GM23248 (cell line): Measurements from ENCODE around the gene JAK2. TPM values are rescaled to one million over a fixed set of nuclear protein-coding genes. Genes with fewer than 3 reads are reported as not detected.

Source experiments
- DNase-seq: peaks from one replicate; pipeline ENCODE4 v3.0.0-alpha.2; 2015
- H2AFZ ChIP-seq: fragments of 200-600 bp; sonication (generic); 2 replicates; pipeline ENCODE4 v1.6.1; 2016; ENCODE audit warnings: antibody characterized with exemption
- H3F3A ChIP-seq: fragments of 200-600 bp; sonication (generic); 2 replicates; pipeline ENCODE4 v1.6.1; 2016; ENCODE audit warnings: mild to moderate bottlenecking, antibody characterized with exemption, mixed run types; ENCODE audit not compliant: insufficient read depth
- H3K27ac ChIP-seq: fragments of 200-600 bp; sonication (generic); 2 replicates; pipeline ENCODE4 v1.5.1; 2016; ENCODE audit warnings: mild to moderate bottlenecking
- H3K27me3 ChIP-seq: fragments of 200-600 bp; sonication (generic); replicated peaks from 2 replicates; pipeline ENCODE4 v1.6.1; 2016; ENCODE audit warnings: mild to moderate bottlenecking; ENCODE audit not compliant: insufficient read depth
- H3K36me3 ChIP-seq: fragments of 200-600 bp; sonication (generic); 2 replicates; pipeline ENCODE4 v1.6.1; 2016; ENCODE audit warnings: low read depth, mild to moderate bottlenecking
- H3K4me1 ChIP-seq: fragments of 200-600 bp; sonication (generic); 2 replicates; pipeline ENCODE4 v1.6.1; 2016; ENCODE audit warnings: mild to moderate bottlenecking; ENCODE audit not compliant: insufficient read depth
- H3K4me2 ChIP-seq: fragments of 200-600 bp; sonication (generic); one replicate; pipeline ENCODE4 v1.6.1; 2016; ENCODE audit warnings: mild to moderate bottlenecking; ENCODE audit not compliant: unreplicated experiment
- H3K4me3 ChIP-seq: fragments of 200-600 bp; sonication (generic); 2 replicates; pipeline ENCODE4 v1.5.1; 2016; ENCODE audit warnings: mild to moderate bottlenecking
- H3K79me2 ChIP-seq: fragments of 200-600 bp; sonication (generic); 2 replicates; pipeline ENCODE4 v1.6.1; 2016; ENCODE audit warnings: mild to moderate bottlenecking; ENCODE audit not compliant: insufficient read depth
- H3K9ac ChIP-seq: fragments of 200-600 bp; sonication (generic); 2 replicates; pipeline ENCODE4 v1.6.1; 2016; ENCODE audit warnings: mild to moderate bottlenecking
- H3K9me2 ChIP-seq: fragments of 200-600 bp; sonication (generic); 2 replicates; pipeline ENCODE4 v1.6.1; 2016; ENCODE audit warnings: mixed run types, mild to moderate bottlenecking, moderate library complexity; ENCODE audit not compliant: insufficient read depth
- H3K9me3 ChIP-seq: fragments of 200-600 bp; sonication (generic); one replicate; pipeline ENCODE4 v1.6.1; 2017; ENCODE audit warnings: low read depth
- H4K20me1 ChIP-seq: fragments of 200-600 bp; sonication (generic); 2 replicates; pipeline ENCODE4 v1.6.0; 2016; ENCODE audit not compliant: insufficient read depth
- EZH2 ChIP-seq: fragments of 200-600 bp; sonication (generic); IDR thresholded peaks from 2 replicates; pipeline ENCODE4 v1.6.1; 2018; ENCODE audit warnings: antibody characterized with exemption, mild to moderate bottlenecking; ENCODE audit not compliant: insufficient read depth, poor library complexity, severe bottlenecking
- EZH2phosphoT487 ChIP-seq: fragments of 200-600 bp; sonication (generic); IDR thresholded peaks from 2 replicates; pipeline ENCODE4 v1.6.1; 2018; ENCODE audit warnings: antibody characterized with exemption, moderate library complexity, mild to moderate bottlenecking, low read depth; ENCODE audit not compliant: insufficient read depth
- WGBS, 2 experiments: methylation state at CpG; one replicate each; pipeline ENCODE4 v1.1.6; 2015 to 2017; ENCODE audit warnings: low lambda C conversion rate in 2 of 2, low coverage in 1 of 2; ENCODE audit errors: missing lambda C conversion rate in 2 of 2; 5-methylcytosine and 5-hydroxymethylcytosine counted together
- in situ Hi-C: fragments of 300-500 bp; cut with MboI; formaldehyde crosslinking; loops from 2 replicates; pipeline ENCODE4 v1.15.0; 2020
- polyA plus RNA-seq: library from polyadenylated mRNA; unstranded; fragments of >200 nt; fragmentation: Nextera tagmentation; extraction: Ambion mirVana; gene quantifications from 2 replicates; pipeline ENCODE4 v1.2.1, GENCODE V29; 2016
- total RNA-seq: library from RNA; depleted of rRNA; stranded (reverse); fragments of >200 nt; shearing (Covaris generic); gene quantifications from 2 replicates; pipeline ENCODE4 v1.2.3, GENCODE V29; 2014

JAK2 gene
- total and polyA plus RNA-seq, 2 experiments from 2014 or later, result 5.0 to 6.5 TPM

DNA sequence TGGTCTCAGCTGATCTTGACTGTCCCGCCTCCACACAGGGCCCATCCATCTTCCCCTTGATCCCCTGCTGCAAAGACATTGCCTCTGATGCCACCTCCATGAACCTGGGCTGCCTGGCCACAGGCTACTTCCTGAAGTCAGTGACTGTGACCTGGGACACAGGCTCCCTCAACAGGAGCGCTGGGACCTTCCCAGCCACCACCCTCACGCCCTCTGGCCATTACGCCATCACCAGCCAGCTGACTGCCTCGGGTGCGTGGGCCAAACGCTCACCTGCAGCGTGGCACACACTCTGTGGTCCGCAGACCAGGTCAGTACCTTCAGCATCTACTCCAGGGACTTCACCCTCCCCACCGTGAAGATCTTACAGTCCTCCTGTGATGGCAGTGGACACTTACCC lies 128.5 kb downstream of the JAK2 start:
- no peak overlapping the region for H3K27ac ChIP-seq
- H3F3A ChIP-seq, result no peaks in the 10 kb centered on the region
- no peaks in the 10 kb centered on the region for H3K27me3 ChIP-seq
- H3K9ac ChIP-seq, result no peak overlapping the region
- H3K9me3 ChIP-seq, result no peaks in the 10 kb centered on the region
- no peaks in the 10 kb centered on the region for H4K20me1 ChIP-seq
- H3K4me2 ChIP-seq, result no peak overlapping the region
- peaks cover 7% of the 10 kb centered on the region; the same call in 1 of the 2 replicates for H3K36me3 ChIP-seq
- in situ Hi-C loops, result no loop called here
- H3K4me3 ChIP-seq, result no peak overlapping the region
- H3K9me2 ChIP-seq, result no peaks in the 10 kb centered on the region
- H3K79me2 ChIP-seq, result no peaks in the 10 kb centered on the region
- H3K4me1 ChIP-seq, result no peaks in the 10 kb centered on the region
- H2AFZ ChIP-seq, result no peak overlapping the region
- TF ChIP-seq EZH2phosphoT487 (no peak), EZH2 (no peak)
- 97 to 100% methylated on average over 10 of the region's 10 CpGs for WGBS, 2 experiments
- DNase-seq, result no peak

DNA sequence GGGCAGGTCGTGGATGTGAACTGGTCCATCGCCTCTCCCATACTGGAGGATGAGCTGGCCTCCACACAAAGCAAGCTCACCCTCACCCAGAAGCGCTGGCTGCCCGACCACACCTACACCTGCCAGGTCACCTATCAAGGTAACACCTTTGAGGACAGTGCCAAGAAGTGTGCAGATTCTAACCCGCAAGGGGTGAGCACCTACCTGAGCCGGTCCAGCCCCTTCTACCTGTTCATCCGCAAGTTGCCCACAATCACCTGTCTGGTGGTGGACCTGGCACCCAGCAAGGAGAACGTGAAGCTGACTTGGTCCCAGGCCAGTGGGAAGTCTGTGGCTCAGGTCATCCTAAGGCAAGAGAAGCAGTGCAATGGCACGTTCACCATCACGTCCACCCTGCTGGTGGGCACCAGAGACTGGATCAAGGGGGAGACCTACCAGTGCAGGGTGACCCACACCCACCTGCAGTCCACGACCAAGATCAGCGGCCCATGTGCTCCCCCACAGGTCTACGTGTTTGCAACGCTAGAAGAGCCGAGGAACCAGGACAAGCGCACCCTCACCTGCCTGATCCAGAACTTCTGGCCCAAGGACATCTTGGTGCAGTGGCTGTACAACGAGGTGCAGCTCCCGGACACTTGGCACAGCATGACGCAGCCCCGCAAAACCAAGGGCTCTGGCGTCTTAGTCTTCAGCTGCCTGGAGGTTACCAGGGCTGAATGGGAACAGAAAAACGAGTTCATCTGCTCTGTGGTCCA lies 129.1 kb downstream of the JAK2 start:
- no peak overlapping the region for H2AFZ ChIP-seq
- no peak overlapping the region for H3K9ac ChIP-seq
- in situ Hi-C loops, result no loop called here
- no peaks in the 10 kb centered on the region for H3K4me1 ChIP-seq
- no peaks in the 10 kb centered on the region for H3K79me2 ChIP-seq
- DNase-seq, result no peak
- H3F3A ChIP-seq, result no peaks in the 10 kb centered on the region
- no peaks in the 10 kb centered on the region for H3K9me3 ChIP-seq
- 0 out of 2 replicates have a peak, but pooled peaks cover 7% of the 10 kb centered on the region for H3K36me3 ChIP-seq
- H3K4me2 ChIP-seq, result no peak overlapping the region
- H3K4me3 ChIP-seq, result no peak overlapping the region
- WGBS, 2 experiments, result 95 to 97% methylated on average over 22 of the region's 22 CpGs
- H3K9me2 ChIP-seq, result no peaks in the 10 kb centered on the region
- no peak overlapping the region for H3K27ac ChIP-seq
- no peaks in the 10 kb centered on the region for H3K27me3 ChIP-seq
- H4K20me1 ChIP-seq, result no peaks in the 10 kb centered on the region
- no peak for TF ChIP-seq EZH2
- TF ChIP-seq EZH2phosphoT487, result no peak

DNA sequence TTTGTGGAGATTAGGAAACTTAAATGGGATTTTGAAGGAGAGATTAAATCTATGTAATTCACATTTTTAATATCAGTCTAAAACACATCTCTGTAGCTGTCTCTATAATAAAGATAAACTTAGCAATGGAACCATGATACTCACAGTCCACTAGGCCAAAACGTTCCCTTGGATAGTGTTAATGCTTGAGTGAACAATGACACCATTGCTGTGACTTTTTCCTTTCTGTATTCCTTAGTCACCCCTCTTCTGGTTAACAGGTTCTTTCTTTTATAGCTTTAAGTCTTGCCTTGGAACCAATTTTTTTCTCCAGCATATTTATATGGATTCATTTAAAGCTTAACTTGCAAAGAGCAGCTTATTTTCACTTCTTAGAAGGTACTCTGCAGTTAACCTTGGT lies 137.0 kb downstream of the JAK2 start:
- Histone ChIP-seq H3K4me2 (no peak overlapping the region), H3K27ac (no peak overlapping the region), H3K36me3 (no peaks in the 10 kb centered on the region), H3K79me2 (no peaks in the 10 kb centered on the region), H3K4me3 (no peak overlapping the region), H3F3A (no peaks in the 10 kb centered on the region), H3K4me1 (no peaks in the 10 kb centered on the region), H2AFZ (no peak overlapping the region), H3K27me3 (no peaks in the 10 kb centered on the region), H4K20me1 (no peaks in the 10 kb centered on the region), H3K9me2 (no peaks in the 10 kb centered on the region; the same call in 1 of the 2 replicates), H3K9ac (no peak overlapping the region), H3K9me3 (no peaks in the 10 kb centered on the region)
- TF ChIP-seq EZH2 (no peak), EZH2phosphoT487 (no peak)
- no peak for DNase-seq
- in situ Hi-C loops, result no loop called here
- 96 to 97% methylated on average over 1 of the region's 1 CpG for WGBS, 2 experiments

DNA sequence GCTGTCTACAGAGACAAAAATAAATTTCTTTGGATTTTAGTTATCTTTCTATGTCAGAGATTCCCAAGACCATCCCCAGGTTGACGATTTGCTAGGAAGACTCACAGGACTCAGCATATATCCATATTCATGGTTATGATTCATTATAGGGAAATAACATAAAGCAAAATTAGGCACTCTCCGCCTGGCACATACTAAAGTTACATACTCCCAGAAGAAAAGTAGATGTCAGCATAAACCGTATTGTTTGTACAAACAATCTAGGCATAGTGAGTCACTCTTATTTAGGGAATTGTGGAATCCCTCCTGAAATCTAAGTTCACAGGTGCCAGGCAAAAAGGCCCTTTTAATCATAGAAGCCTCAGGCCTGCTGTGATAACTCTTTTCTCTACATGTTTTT lies 137.4 kb downstream of the JAK2 start:
- Histone ChIP-seq H3K79me2 (no peaks in the 10 kb centered on the region), H3K36me3 (no peaks in the 10 kb centered on the region), H3K9ac (no peak overlapping the region), H3K27ac (no peak overlapping the region), H3K9me2 (no peaks in the 10 kb centered on the region; the same call in 1 of the 2 replicates), H4K20me1 (no peaks in the 10 kb centered on the region), H3K4me2 (no peak overlapping the region), H3K4me1 (no peaks in the 10 kb centered on the region), H3F3A (no peaks in the 10 kb centered on the region), H3K27me3 (no peaks in the 10 kb centered on the region), H2AFZ (no peak overlapping the region), H3K4me3 (no peak overlapping the region), H3K9me3 (no peaks in the 10 kb centered on the region)
- WGBS, 2 experiments, result 98% methylated on average over 3 of the region's 3 CpGs
- no peak for TF ChIP-seq EZH2
- no peak for TF ChIP-seq EZH2phosphoT487
- in situ Hi-C loops, result no loop called here
- DNase-seq, result no peak

DNA sequence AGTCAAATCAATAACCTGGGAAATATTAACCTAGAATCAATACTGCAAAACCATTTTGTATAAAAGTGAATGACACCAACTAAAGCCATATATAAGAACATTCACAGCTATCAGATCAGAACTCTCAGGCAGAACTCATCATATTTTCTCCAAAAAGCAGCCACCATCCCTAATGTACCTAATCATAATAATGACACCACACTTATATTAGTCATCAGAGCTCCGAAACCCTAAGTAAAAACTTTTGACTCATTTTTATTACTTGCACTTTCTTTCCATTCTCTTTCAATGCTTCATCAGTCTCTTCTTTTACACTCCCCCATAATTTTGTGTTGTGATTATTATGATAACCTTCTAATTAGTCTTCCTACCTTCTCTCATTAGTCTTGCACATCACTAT lies 155.1 kb downstream of the JAK2 start:
- H3K27me3 ChIP-seq, result no peaks in the 10 kb centered on the region
- DNase-seq, result peak; percentile 51
- H3K4me2 ChIP-seq, result no peak overlapping the region
- peaks cover 7% of the 10 kb centered on the region; the same call in 1 of the 2 replicates for H3K4me1 ChIP-seq
- H3K27ac ChIP-seq, result no peak overlapping the region
- H4K20me1 ChIP-seq, result no peaks in the 10 kb centered on the region
- no peaks in the 10 kb centered on the region for H3K9me3 ChIP-seq
- H2AFZ ChIP-seq, result no peak overlapping the region
- no peak overlapping the region for H3K9ac ChIP-seq
- WGBS, 2 experiments, result 0 to 6% methylated on average over 1 of the region's 1 CpG
- peaks cover 18% of the 10 kb centered on the region for H3F3A ChIP-seq
- in situ Hi-C loops, result no loop called here
- H3K4me3 ChIP-seq, result no peak overlapping the region
- H3K79me2 ChIP-seq, result no peaks in the 10 kb centered on the region
- H3K36me3 ChIP-seq, result 0 out of 2 replicates have a peak, but pooled peaks cover 3% of the 10 kb centered on the region
- no peak for TF ChIP-seq EZH2
- no peak for TF ChIP-seq EZH2phosphoT487
- no peaks in the 10 kb centered on the region; the same call in 1 of the 2 replicates for H3K9me2 ChIP-seq
